Astrocyte of the cerebellum (primary cell): Measurements from ENCODE around the gene TSN.

Experiments
- DNase-seq: peaks from one replicate; pipeline ENCODE4 v3.0.0-alpha.2; 2011; ENCODE audit warnings: low read depth
- H3K4me3 ChIP-seq: 2 replicates; pipeline ENCODE4 v1.5.1; 2011; ENCODE audit warnings: mild to moderate bottlenecking, low read depth, low read length, moderate library complexity
- in situ Hi-C: cut with HindIII; loops from 2 replicates; pipeline ENCODE4 v1.10.0; 2017; ENCODE audit warnings: low sequenced_read_pairs
- TF ChIP-seq, protein P1 (sequence below): IDR thresholded peaks from 2 replicates; pipeline ENCODE4 v1.5.1; 2012; ENCODE audit warnings: low read length, low read depth, moderate library complexity, mild to moderate bottlenecking; ENCODE audit errors: missing control alignments

Gene TSN

DNA sequence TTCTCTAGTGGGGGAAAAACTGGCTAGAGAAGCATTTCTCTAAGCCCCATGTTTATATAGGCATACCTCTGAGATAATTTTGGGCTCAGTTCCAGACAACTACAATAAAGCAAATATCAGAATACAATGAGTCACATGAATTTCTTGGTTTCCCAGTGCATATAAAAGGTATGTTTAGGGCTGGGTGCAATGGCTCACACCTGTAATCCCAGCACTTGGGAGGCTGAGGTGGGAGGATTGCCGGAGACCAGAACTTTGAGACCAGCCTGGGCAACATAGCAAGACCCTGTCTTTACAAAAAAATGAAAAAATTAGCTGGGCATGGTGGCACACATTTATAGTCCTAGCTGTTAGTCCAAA is 22.2 kb downstream of the TSN start:
- in situ Hi-C loops: no loop called here
- TF ChIP-seq, protein P1, sequence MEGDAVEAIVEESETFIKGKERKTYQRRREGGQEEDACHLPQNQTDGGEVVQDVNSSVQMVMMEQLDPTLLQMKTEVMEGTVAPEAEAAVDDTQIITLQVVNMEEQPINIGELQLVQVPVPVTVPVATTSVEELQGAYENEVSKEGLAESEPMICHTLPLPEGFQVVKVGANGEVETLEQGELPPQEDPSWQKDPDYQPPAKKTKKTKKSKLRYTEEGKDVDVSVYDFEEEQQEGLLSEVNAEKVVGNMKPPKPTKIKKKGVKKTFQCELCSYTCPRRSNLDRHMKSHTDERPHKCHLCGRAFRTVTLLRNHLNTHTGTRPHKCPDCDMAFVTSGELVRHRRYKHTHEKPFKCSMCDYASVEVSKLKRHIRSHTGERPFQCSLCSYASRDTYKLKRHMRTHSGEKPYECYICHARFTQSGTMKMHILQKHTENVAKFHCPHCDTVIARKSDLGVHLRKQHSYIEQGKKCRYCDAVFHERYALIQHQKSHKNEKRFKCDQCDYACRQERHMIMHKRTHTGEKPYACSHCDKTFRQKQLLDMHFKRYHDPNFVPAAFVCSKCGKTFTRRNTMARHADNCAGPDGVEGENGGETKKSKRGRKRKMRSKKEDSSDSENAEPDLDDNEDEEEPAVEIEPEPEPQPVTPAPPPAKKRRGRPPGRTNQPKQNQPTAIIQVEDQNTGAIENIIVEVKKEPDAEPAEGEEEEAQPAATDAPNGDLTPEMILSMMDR: no peak
- no peak overlapping the region for H3K4me3 ChIP-seq
- DNase-seq: peak; percentile 40

DNA sequence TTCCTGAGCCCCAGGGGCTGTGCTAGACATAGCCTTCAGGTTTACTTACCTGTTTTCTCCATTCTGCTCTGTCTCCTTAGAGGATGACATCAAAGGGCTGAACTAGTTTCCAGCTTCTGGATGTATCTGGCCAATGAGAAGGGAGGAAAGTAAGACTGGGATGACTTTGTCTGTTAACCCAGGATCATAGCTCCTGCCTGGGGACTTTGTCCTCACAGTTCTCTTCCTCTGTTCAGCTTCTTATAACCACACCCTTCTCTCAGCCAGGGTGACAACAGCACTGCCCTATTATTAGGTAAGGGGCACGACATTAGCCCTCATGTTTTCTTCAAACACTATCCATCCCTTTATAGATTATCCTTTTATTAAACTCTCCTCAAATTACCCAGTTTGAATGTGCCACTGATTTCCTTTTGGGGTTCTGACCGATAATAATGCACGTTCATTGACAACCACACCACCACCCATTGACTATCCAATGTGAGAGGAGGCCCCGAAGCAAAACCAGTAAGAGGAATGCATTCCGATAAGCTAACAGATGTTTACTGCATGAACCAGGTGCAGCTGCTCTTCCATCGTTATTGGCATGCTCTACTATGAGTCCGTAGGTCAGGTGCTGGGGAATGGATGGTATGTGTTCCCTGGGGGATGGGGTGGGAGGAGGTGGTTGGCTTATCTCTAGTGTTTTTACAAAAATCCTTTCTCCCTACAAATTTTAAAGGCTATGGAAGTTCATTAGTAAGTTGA is 23.5 kb downstream of the TSN start:
- no peak for DNase-seq
- TF ChIP-seq, protein P1: no peak
- in situ Hi-C loops: no loop called here
- no peak overlapping the region for H3K4me3 ChIP-seq

DNA sequence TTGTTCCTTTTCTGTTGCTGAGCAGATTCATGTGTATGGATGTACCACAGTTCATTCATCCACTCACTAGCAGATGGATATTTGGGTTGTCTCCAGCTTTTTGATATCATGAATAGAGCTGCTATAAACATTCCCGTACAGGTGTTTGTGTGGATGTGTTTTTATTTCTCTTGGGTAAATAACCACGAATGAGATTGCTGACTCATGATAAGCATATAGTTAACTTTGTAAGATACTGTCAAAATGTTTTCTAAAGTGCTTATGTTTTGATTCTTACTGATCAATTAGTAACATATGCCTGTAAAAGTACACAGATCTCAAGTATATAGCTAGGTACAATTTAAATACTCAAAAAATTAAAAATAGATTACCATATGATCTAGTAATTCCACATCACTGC is 27.7 kb downstream of the TSN start:
- TF ChIP-seq, protein P1: no peak
- no peak for DNase-seq
- in situ Hi-C loops: no loop called here
- H3K4me3 ChIP-seq: no peak overlapping the region

DNA sequence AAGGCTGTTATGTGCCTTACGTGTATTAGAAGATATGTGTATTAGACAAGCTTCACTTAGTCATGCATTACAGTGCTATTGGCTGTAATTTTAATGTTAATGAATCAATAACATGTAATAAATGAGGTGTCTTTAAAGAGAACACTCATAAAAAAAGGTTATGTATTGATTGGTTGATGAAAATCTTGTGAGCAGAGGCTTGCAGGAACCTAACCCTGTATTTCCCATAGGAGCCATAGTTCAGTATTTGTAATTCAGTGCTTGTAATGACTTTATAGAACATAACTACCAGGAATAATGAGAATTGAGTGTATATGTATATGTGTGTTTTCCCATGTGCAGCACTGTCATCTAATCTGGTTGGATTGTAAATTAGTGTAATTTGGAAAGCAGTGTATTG is 33.2 kb downstream of the TSN start:
- no peak for DNase-seq
- TF ChIP-seq, protein P1: no peak
- H3K4me3 ChIP-seq: no peak overlapping the region
- in situ Hi-C loops: no loop called here

DNA sequence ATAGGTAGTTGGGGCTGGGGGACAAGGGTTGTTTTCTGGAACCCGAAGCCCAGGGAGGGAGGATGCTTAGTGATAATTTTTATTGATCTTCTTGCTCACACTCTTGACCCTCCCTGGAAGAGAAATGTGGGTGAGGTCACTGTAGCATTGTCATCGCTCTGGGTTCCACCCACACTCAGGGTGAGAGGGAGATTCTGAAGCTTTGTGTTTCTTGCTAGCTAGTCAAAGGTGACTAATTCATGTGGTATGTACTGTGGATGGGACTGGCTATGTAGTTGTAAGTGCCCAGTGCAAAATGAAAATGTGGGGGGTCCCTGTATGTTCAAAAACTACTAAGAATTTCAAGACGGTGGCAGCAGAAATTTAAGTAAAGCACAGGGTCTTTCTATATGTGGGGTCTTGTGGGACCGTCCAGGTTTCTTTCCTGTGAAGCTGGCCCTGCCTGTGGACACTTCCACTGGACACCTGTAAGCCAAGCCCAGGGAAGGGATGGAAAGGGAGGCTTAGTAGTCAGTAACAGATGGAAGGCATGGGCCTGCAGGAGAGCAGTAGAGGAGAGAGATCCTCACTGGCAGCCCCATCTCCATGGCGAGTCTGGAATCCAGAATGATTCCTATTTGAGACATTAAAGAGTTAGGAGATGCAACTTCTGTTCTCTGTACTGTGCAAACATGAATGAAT is 35.0 kb downstream of the TSN start:
- DNase-seq: peak; percentile 69
- TF ChIP-seq, protein P1: no peak
- in situ Hi-C loops: no loop called here
- no peak overlapping the region for H3K4me3 ChIP-seq

DNA sequence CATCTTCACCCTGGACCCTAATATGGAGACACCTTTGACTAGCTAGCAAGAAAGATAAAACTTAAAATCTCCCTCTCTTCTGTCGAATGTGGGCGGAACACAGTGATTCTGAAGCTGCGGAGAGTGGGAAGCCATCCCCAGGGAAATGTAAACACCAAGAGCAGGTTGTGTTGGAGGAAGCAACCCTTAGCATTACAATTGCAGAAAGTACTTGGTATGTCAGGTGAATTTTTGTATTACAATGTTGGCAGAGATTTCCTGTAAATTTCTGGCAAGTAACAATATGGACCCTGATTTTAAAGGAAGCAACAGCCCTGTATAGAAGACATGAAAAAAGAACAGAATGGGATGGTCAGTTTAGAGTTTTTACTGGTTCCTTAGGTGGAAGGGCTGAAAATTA is 35.8 kb downstream of the TSN start:
- DNase-seq: no peak
- TF ChIP-seq, protein P1: no peak
- no peak overlapping the region for H3K4me3 ChIP-seq
- in situ Hi-C loops: no loop called here
